Right cardiac atrium (tissue), 5 donors: ENCODE data around the gene NMD3. TPM values are rescaled to one million over a fixed set of nuclear protein-coding genes. Genes with fewer than 3 reads are reported as not detected.

Source experiments
- ATAC-seq, 2 donors: fragments of 200-7000 bp; cut with Tn5 transposase; one replicate each; pipeline versions ENCODE4 v1.8.0 to v1.9.1; 2020; ENCODE audit warnings: moderate library complexity in 2 of 2, mild to moderate bottlenecking in 1 of 2
- DNase-seq, 3 donors: peaks; one replicate each; pipeline ENCODE4 v3.0.0-alpha.2; 2020
- H3K27ac ChIP-seq: one replicate; pipeline ENCODE4 v1.5.1; 2013; ENCODE audit warnings: mild to moderate bottlenecking, low read length, control low read depth, moderate library complexity
- H3K27me3 ChIP-seq: one replicate; pipeline ENCODE4 v1.6.1; 2013; ENCODE audit not compliant: control insufficient read depth, insufficient read depth
- H3K4me1 ChIP-seq: one replicate; pipeline ENCODE4 v1.6.1; 2013; ENCODE audit warnings: low read length; ENCODE audit not compliant: control insufficient read depth, insufficient read depth
- H3K4me3 ChIP-seq: one replicate; pipeline ENCODE4 v1.5.1; 2013; ENCODE audit warnings: low read length, control low read depth
- H3K9me3 ChIP-seq: one replicate; pipeline ENCODE4 v1.6.1; 2013; ENCODE audit warnings: low read length; ENCODE audit not compliant: control insufficient read depth
- WGBS: extraction: QIAGEN DNeasy Blood & Tissue Kit; methylation state at CpG from one replicate; pipeline ENCODE4 v1.1.7; 2013; 5-methylcytosine and 5-hydroxymethylcytosine counted together
- intact Hi-C, 4 donors: fragments of 100-400 bp; cut with DNase I; formaldehyde crosslinking; loops; one replicate each; pipeline versions ENCODE4 v1.11.0 to v1.14.0; 2022 to 2023
- polyA plus RNA-seq: library from polyadenylated mRNA; stranded (reverse); fragments of 200-250 nt; gene quantifications from one replicate; pipeline ENCODE4 v1.2.3, GENCODE V29; 2013
- total RNA-seq, 4 donors: library from RNA; stranded (reverse); fragmentation: NEBNext Ultra II Directional; extraction: Animal tissue kit (Norgen Biotek cat#: 25700); gene quantifications; one replicate each; pipeline ENCODE4 v1.2.1, GENCODE V29; 2021
- donor health status: healthy with polysubstance abuse.
- donor health status: DM: no; HTN: yes; CAD: no.
- donor health status: DM: no; HTN: no; CAD: no.
- donor health status: DM: no; HTN: yes; CAD: no; lungs with severe emphysema.
- donor health status: DM: yes; HTN: yes; CAD: no.

Gene NMD3
- total and polyA plus RNA-seq, 5 donors = 25.1 to 72.7 (median 54.0) TPM

DNA sequence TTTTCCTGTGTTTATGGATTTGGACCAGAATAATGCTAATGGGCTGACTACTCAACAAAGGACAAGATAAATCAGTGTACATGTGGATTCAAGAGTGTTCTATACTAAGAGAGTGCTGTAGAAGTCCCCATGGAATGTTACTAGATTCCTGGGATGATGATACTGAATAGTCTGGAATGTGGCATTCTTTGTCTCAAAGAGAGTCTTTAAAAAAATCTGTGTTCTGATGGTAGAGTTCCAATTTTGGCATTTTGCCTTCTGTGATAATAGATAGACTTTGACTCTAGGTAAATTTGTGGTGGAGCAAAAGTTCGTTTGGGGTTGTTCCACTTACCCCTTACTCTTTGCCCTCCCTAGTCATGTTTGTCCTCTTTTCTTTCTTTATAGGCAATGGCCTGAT, 43.7 kb downstream of the NMD3 start:
- WGBS = 70% methylated on average over 1 of the region's 1 CpG
- no peak overlapping the region for H3K27ac ChIP-seq
- DNase-seq = no peak
- no peak overlapping the region for H3K4me3 ChIP-seq
- H3K9me3 ChIP-seq = no peaks in the 10 kb centered on the region
- no peak for ATAC-seq
- H3K4me1 ChIP-seq = no peaks in the 10 kb centered on the region
- intact Hi-C loops = no loop called here
- H3K27me3 ChIP-seq = no peaks in the 10 kb centered on the region

DNA sequence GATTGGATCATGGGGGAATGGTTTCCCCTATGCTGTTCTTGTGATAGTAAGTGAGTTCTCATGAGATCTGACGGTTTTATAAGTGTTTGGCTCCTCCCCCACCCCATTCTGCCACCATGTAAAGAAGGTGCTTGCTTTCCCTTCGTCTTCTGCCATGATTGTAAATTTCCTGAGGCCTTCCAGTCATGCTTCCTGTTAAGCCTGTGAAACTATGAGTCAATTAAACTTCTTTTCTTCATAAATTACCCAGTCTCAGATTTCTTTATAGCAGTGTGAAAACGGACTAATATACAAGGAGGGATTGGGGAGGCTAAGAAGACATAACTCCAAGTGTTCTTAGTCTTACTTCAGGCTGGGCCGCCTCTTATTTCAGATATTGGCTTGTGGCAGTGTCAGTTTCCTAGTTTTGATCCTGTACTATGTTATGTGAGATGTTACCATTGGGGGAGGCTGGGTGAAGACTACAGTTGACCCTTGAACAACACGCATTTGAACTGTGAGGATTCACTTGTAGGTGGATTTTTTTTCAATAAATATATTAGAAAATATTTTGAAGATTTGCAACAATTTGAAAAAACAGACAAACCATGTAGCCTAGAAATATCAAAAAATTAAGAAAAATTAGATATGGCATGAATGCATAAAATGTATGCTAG, 44.9 kb downstream of the NMD3 start:
- WGBS = 93% methylated on average over 5 of the region's 5 CpGs
- Histone ChIP-seq H3K27ac (no peak overlapping the region), H3K4me3 (no peak overlapping the region), H3K9me3 (no peaks in the 10 kb centered on the region), H3K27me3 (no peaks in the 10 kb centered on the region), H3K4me1 (no peaks in the 10 kb centered on the region)
- no peak for DNase-seq
- intact Hi-C loops = no loop called here
- no peak for ATAC-seq

DNA sequence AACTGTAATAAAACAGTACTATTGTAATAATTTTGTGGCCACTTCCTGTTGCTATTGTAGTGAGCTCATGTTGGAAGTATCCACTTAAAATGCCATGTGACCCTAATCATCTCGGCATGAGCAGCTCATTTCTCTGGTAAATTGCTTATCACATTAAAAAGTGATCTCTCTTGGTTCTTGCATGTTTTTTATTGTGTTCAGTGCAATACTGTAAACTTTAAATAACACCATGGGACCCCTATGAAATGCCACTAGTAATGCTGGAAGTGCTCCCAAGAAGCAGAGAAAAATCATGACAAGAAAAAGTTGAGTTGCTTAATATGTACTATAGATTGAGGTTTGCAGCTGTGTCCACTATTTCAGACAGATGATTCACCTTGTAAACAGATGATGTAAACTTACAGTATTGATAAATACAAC, 45.6 kb downstream of the NMD3 start:
- 5% methylated on average over 1 of the region's 1 CpG for whole genome bisulfite sequencing
- Histone ChIP-seq H3K4me1 (no peaks in the 10 kb centered on the region), H3K27ac (no peak overlapping the region), H3K27me3 (no peaks in the 10 kb centered on the region), H3K9me3 (no peaks in the 10 kb centered on the region), H3K4me3 (no peak overlapping the region)
- ATAC-seq = no peak
- intact Hi-C loops = no loop called here
- no peak for DNase-seq

DNA sequence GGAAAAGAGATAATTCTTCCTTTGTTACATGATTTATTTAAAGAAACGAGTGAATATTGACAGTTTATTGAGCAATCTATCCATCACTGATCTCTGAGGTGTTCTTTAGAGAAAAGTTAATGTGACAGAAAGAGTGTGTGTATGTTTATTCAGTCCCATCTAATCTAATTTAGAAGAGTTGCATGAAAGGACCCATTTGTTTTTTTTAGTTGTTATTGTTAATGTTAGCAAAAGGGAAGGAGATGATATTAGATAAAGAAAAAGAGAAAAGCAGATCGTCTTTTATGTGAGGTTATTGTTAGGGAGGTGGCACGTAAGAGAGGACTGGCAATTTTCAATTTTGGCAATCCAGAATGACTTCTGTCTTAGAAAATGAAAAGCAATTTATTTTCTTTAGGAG, 46.5 kb downstream of the NMD3 start:
- no peaks in the 10 kb centered on the region for H3K4me1 ChIP-seq
- intact Hi-C loops = no loop called here
- H3K27ac ChIP-seq = no peak overlapping the region
- H3K27me3 ChIP-seq = no peaks in the 10 kb centered on the region
- ATAC-seq (no peak), DNase-seq (no peak)
- WGBS = 54% methylated on average over 3 of the region's 3 CpGs
- H3K4me3 ChIP-seq = no peak overlapping the region
- H3K9me3 ChIP-seq = no peaks in the 10 kb centered on the region

DNA sequence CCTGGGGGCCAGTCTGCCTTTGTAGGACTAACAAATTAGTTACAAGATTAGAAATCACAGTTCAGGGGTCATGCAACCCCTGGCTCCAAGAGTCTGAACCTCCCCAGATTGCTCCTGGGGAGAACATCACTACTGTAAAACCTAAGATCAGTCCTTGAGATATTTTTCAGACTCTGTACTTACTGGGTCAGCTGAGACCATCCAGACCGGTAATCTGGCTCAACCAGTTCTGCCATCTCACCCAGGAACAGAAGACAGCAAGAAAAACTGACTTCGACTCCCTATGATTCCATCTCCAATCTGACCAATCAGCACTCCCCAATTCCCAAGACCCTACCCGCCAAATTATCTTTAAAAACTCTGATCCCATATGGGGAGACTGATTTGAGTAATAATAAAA, 47.5 kb downstream of the NMD3 start:
- Histone ChIP-seq H3K27ac (no peak overlapping the region), H3K4me3 (no peak overlapping the region), H3K4me1 (no peaks in the 10 kb centered on the region), H3K27me3 (no peaks in the 10 kb centered on the region), H3K9me3 (no peaks in the 10 kb centered on the region)
- WGBS = 97% methylated on average over 3 of the region's 3 CpGs
- DNase-seq = no peak
- intact Hi-C loops = no loop called here
- no peak for ATAC-seq

DNA sequence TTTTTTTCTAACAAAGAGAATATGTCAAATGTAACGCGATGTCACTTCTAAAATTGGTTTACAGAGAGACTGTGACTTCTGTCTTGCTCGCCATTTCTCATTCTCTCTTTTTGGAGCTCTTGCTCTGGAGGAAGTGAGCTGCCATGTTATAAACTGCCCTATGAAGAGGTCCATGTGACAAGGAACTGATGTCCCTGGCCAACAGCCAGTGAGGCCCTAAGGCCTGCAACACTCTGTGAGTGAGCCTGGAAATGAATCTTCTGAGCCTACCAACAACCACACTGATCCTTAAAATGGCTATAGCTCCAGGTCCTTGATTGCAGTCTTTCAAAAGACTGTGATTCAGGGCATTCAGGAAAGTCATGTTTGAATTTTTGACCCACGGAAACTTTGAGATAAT, 49.9 kb downstream of the NMD3 start:
- WGBS = 91% methylated on average over 4 of the region's 4 CpGs
- Histone ChIP-seq H3K4me3 (no peak overlapping the region), H3K4me1 (no peaks in the 10 kb centered on the region), H3K9me3 (no peaks in the 10 kb centered on the region), H3K27me3 (no peaks in the 10 kb centered on the region), H3K27ac (no peak overlapping the region)
- intact Hi-C loops = loop anchor here in 3 of 4 donors (5.0 to 10.0 kb wide), 3 partner anchors 136 to 154 kb away; no protein-coding TSS in a partner anchor
- DNase-seq (peak in 1 of 3 donors; percentile 62), ATAC-seq (peak in 1 of 2 donors; percentile 44)

DNA sequence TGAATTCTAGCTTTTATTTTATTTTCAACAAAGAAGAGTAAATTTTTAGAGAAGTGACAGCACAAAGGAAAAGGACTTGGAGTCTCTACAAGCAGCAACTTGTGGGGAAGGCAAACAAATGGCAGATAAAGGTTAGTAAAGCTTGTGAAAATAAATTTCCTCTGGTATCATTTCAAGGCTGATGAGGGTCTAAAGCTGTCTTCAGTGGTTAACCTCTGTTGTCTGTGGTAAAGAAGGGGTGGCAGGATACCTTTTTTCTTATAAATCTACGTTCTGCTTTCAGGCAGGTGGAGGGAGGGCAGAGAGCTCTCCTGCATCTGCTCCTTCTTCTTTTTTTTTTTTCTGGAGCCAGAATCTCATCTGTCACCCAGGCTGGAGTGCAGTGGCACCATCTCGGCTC, 50.5 kb downstream of the NMD3 start:
- Histone ChIP-seq H3K4me1 (no peaks in the 10 kb centered on the region), H3K4me3 (no peak overlapping the region), H3K27ac (no peak overlapping the region), H3K27me3 (no peaks in the 10 kb centered on the region), H3K9me3 (no peaks in the 10 kb centered on the region)
- DNase-seq (no peak), ATAC-seq (no peak)
- 87% methylated on average over 2 of the region's 2 CpGs for WGBS
- intact Hi-C loops = loop anchor here in 3 of 4 donors (5.0 to 10.0 kb wide), 3 partner anchors 136 to 153 kb away; no protein-coding TSS in a partner anchor

DNA sequence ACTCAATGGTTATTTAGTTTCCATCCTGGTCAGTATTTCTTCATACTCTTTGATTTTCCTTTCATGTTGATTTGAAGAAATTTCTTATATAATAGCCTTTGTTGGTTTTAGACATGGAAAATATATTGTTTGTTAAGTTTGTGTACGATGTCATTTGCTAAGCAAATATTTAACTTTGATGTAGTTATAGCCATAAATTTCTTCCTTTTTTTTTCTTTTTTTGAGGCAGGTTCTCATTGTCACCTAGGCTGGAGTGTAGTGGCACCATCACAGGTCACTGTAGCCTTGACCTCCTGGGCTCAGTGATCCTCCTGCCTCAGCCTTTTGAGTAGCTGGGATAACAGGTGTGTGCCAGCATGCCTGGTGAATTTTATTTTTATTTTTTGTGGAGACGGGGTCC, 51.4 kb downstream of the NMD3 start:
- H3K9me3 ChIP-seq = no peaks in the 10 kb centered on the region
- 94% methylated on average over 2 of the region's 2 CpGs for WGBS
- no peak overlapping the region for H3K27ac ChIP-seq
- intact Hi-C loops = loop anchor here in 3 of 4 donors (5.0 to 10.0 kb wide), 3 partner anchors 135 to 152 kb away; no protein-coding TSS in a partner anchor
- H3K4me3 ChIP-seq = no peak overlapping the region
- H3K4me1 ChIP-seq = no peaks in the 10 kb centered on the region
- no peaks in the 10 kb centered on the region for H3K27me3 ChIP-seq
- ATAC-seq = no peak
- no peak for DNase-seq

DNA sequence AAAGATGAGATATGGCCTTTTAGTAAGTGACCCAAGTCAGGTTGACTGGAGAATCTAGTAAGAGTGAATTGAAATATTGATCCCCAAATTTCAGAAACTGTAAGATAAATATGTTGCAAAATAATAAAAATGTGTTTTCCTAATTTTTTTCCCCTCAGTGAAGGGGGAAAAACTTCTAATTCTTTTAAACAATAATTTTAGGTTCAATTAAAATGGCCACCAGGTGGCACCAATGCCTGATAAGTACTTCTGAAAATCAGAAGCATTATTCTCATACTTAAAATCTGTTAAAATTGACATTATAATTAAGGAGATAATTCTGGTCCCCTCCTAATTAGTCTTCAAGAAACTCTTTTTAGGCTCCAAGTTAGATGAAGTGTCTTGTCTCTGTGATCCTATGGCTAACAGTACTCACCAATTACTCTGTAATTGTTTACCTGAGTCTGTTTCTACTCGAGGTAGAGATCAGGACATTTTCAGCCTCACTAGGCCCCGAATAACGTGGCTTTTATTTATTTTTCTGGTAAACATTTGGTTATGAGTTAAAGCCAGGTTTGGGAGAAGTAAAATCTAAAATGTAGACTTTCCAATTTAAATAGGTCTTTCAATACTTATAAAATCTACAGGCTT, 52.6 kb downstream of the NMD3 start:
- DNase-seq = no peak
- Histone ChIP-seq H3K4me3 (no peak overlapping the region), H3K27me3 (no peaks in the 10 kb centered on the region), H3K4me1 (no peaks in the 10 kb centered on the region), H3K9me3 (no peaks in the 10 kb centered on the region), H3K27ac (no peak overlapping the region)
- WGBS = 48% methylated on average over 3 of the region's 3 CpGs
- ATAC-seq = no peak
- intact Hi-C loops = loop anchor here in 3 of 4 donors (5.0 to 10.0 kb wide), 3 partner anchors 134 to 151 kb away; no protein-coding TSS in a partner anchor

DNA sequence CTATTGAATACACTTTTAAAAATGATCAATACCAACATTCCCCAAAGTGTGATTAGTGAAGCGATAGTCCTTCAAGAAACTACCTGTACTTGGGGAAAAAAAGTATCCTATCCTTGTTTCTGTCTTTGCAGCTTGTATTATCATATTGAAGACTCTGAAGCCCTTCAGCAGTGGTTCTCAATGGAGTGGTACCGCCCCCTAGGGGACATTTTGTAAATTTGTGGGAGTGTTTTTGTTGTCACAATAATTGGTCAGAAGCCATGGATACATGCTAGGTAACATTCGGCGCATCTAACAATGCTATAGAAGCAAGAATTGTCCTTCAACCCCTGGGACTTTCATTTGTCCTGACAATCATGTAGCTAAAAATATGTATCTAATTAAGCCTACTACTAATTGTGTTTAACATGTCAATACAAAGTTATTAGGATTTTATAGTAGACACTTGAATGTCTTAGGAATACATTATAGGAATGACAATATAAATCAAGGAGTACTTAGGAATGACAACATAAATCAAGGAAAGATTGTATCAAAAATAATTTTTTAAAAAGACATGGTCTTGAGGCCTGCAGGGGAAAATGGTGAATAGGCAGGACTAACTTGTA, 53.7 kb downstream of the NMD3 start:
- DNase-seq (no peak), ATAC-seq (peak in 1 of 2 donors; percentile 20)
- Histone ChIP-seq H3K4me3 (no peak overlapping the region), H3K27me3 (no peaks in the 10 kb centered on the region), H3K9me3 (no peaks in the 10 kb centered on the region), H3K4me1 (no peaks in the 10 kb centered on the region), H3K27ac (no peak overlapping the region)
- intact Hi-C loops = loop anchor here (5.0 to 10.0 kb wide), 3 partner anchors 133 to 150 kb away; no protein-coding TSS in a partner anchor
- 71% methylated on average over 4 of the region's 4 CpGs for WGBS

DNA sequence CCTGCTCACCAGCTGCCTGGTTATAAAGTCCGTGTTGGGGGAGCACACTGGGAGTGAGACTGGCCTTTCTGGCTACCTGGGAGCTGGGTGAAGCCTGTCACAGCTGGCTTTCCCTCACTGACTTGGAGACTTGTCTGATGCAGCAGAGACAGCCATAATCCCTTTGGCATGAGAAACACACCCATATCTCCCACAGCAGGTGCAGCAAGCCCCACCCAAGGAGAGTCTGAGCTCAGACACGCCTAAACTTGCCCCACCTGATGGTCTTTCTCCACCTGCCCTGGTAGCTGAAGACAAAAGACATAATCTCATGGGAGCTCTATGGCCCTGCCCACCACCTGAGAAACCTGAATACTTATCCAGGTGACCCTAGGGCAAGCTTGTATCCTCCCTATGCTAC, 54.8 kb downstream of the NMD3 start:
- Histone ChIP-seq H3K4me1 (no peaks in the 10 kb centered on the region), H3K9me3 (no peaks in the 10 kb centered on the region), H3K27me3 (no peaks in the 10 kb centered on the region), H3K4me3 (no peak overlapping the region), H3K27ac (no peak overlapping the region)
- intact Hi-C loops = loop anchor here in 3 of 4 donors (5.0 to 10.0 kb wide), 2 partner anchors 146 to 149 kb away; no protein-coding TSS in a partner anchor
- 93% methylated on average over 2 of the region's 2 CpGs for WGBS
- ATAC-seq = no peak
- DNase-seq = no peak
